ENCODE results near the gene LAIR1. TPM values are rescaled to one million over a fixed set of nuclear protein-coding genes. Genes with fewer than 3 reads are reported as not detected.

The LAIR1 gene
- total RNA-seq, 1 donor from 2014 or later = not detected

- no peak for DNase-seq (ENCODE audit: extremely low spot score, unreplicated experiment)
- Mint-ChIP-seq H3K36me3 (no peaks in the 10 kb centered on the region), H3K27me3 (peaks cover 18% of the 10 kb centered on the region), H3K27ac (no peak overlapping the region), H3K4me1 (ENCODE audit: unreplicated experiment) (no peaks in the 10 kb centered on the region), H3K4me3 (no peak overlapping the region), H3K9me3 (peaks cover under 1% of the 10 kb centered on the region)
- TF ChIP-seq CTCF (conservative IDR thresholded peaks at IDR 0.05) = no peak
These were observed 48.0 kb downstream of the LAIR1 start for GRCh38 chr19:54316746-54317107.

GRCh38 chr19:54315956-54316355 lies 48.8 kb downstream of the LAIR1 start:
- no peaks in the 10 kb centered on the region for H3K9me3 Mint-ChIP-seq
- no peak for DNase-seq (ENCODE audit: extremely low spot score, unreplicated experiment)

GRCh38 chr19:54312436-54313377 lies 52.0 kb downstream of the LAIR1 start, which contains the start of gene LILRA5:
Gene LILRA5 (minus strand): TSS chr19:54313166. CDS start chr19:54313019, 147 bp downstream.
- no peak within 1 kb of the TSS for H3K4me3 Mint-ChIP-seq
- H3K9me3 Mint-ChIP-seq = no peaks in the 10 kb centered on the region
- no peak for DNase-seq (ENCODE audit: extremely low spot score, unreplicated experiment)
- no peaks in the 10 kb centered on the region for H3K4me1 Mint-ChIP-seq (ENCODE audit: unreplicated experiment)
- peaks cover 15% of the 10 kb centered on the region for H3K27me3 Mint-ChIP-seq
- H3K27ac Mint-ChIP-seq = no peak within 1 kb of the TSS
- no peaks in the 10 kb centered on the region for H3K36me3 Mint-ChIP-seq
- TF ChIP-seq CTCF (conservative IDR thresholded peaks at IDR 0.05) = no peak

More at GRCh38 chr19:54315956-54316355, 48.8 kb downstream of the LAIR1 start:
- Mint-ChIP-seq H3K36me3 (no peaks in the 10 kb centered on the region), H3K4me1 (ENCODE audit: unreplicated experiment) (no peaks in the 10 kb centered on the region), H3K27me3 (peaks cover 13% of the 10 kb centered on the region), H3K27ac (no peak overlapping the region), H3K4me3 (no peak overlapping the region)
- no peak for TF ChIP-seq CTCF (conservative IDR thresholded peaks at IDR 0.05)

- Mint-ChIP-seq H3K36me3 (no peaks in the 10 kb centered on the region), H3K9me3 (no peaks in the 10 kb centered on the region), H3K4me1 (ENCODE audit: unreplicated experiment) (no peaks in the 10 kb centered on the region), H3K27ac (no peak overlapping the region), H3K4me3 (no peak overlapping the region), H3K27me3 (peaks cover 11% of the 10 kb centered on the region)
- no peak for TF ChIP-seq CTCF (conservative IDR thresholded peaks at IDR 0.05)
- DNase-seq (ENCODE audit: extremely low spot score, unreplicated experiment) = no peak
These were observed 52.7 kb downstream of the LAIR1 start for GRCh38 chr19:54312011-54312410.

GRCh38 chr19:54311486-54311885 lies 53.2 kb downstream of the LAIR1 start:
- Mint-ChIP-seq H3K27ac (no peak overlapping the region), H3K36me3 (no peaks in the 10 kb centered on the region)
- TF ChIP-seq CTCF (conservative IDR thresholded peaks at IDR 0.05) = no peak

More at GRCh38 chr19:54311486-54311885, 53.2 kb downstream of the LAIR1 start:
- Mint-ChIP-seq H3K9me3 (no peaks in the 10 kb centered on the region), H3K4me1 (ENCODE audit: unreplicated experiment) (no peaks in the 10 kb centered on the region), H3K4me3 (no peak overlapping the region), H3K27me3 (peaks cover 11% of the 10 kb centered on the region)
- DNase-seq (ENCODE audit: extremely low spot score, unreplicated experiment) = no peak

All from type B pancreatic cell (in vitro differentiated cells).